ENCODE measurements around the gene CRK. TPM values are rescaled to one million over a fixed set of nuclear protein-coding genes. Genes with fewer than 3 reads are reported as not detected.

CRK gene
- total and polyA plus RNA-seq, 10 of the 15 experiments (the other 5 are each of a cell fraction or from before 2014, with no cell fraction given), result 11.1 to 23.8 (median 20.5) TPM

GRCh38 chr17:1371893-1372590 is 84.0 kb downstream of the CRK start:
- ChIA-PET POLR2A (interaction anchor here (0.7 to 1.8 kb wide), 2 partner anchors 8 to 11 kb away, joined by 5 to 9 read pairs; no protein-coding TSS in a partner anchor), CTCF (interaction anchor here (1.0 to 1.6 kb wide), 8 partner anchors 10 to 144 kb away, joined by 3 to 9 read pairs (median 4); partner anchors contain the start of gene INPP5K), SMC1A (ENCODE audit: uncharacterized antibody, unreplicated experiment) (interaction anchor here (1.3 to 2.5 kb wide), 4 partner anchors 8 to 143 kb away, joined by 3 to 10 read pairs (median 7); no protein-coding TSS in a partner anchor), RAD21 (ENCODE audit: unreplicated experiment) (interaction anchor here (1.6 kb wide), 1 partner anchor 10 kb away, joined by 4 read pairs; no protein-coding TSS in a partner anchor)
- FAIRE-seq, result no peak
- in situ Hi-C loops (cut with MboI), result no loop called here
- Histone ChIP-seq H3K27me3 (replicated peaks in 1 of 2; ENCODE audit: control insufficient read depth in 2 of 2, insufficient read depth in 2 of 2, low read length in 1 of 2) (no peaks in the 10 kb centered on the region), H3K9ac (ENCODE audit: control insufficient read depth, insufficient read depth, low read length) (no peak overlapping the region), H3K27ac (ENCODE audit: control insufficient read depth, insufficient read depth) (no peak overlapping the region), H3K79me2 (ENCODE audit: control insufficient read depth, insufficient read depth, low read length) (peaks cover 95% of the 10 kb centered on the region), H3K4me3 (no peak overlapping the region), H3K4me2 (ENCODE audit: control insufficient read depth, insufficient read depth) (no peak overlapping the region), H3K36me3 (ENCODE audit: control insufficient read depth in 2 of 2, insufficient read depth in 2 of 2, low read length in 1 of 2) (peaks cover 9 to 21% of the 10 kb centered on the region in 2 experiments), H3K9me3 (replicated peaks; ENCODE audit: control insufficient read depth, insufficient read depth, low read length) (no peaks in the 10 kb centered on the region), H2AFZ (ENCODE audit: control insufficient read depth, low read depth, low read length) (no peak overlapping the region), H4K20me1 (ENCODE audit: control insufficient read depth, insufficient read depth) (peaks cover 44% of the 10 kb centered on the region), H3K4me1 (ENCODE audit: control insufficient read depth, insufficient read depth, low read length) (peaks cover 43% of the 10 kb centered on the region)
- 93% methylated on average over 15 of the region's 17 CpGs for WGBS (ENCODE audit: insufficient coverage, insufficient replicate concordance, low lambda C conversion rate, missing lambda C conversion rate)
- no peak for DNase-seq (ENCODE audit: low read depth, low spot score)
- intact Hi-C loops (cut with micrococcal nuclease; ENCODE audit: unreplicated experiment), result no loop called here
- ATAC-seq, result no peak
- no TSS peak for BruUV-seq (replicated peaks)
- TF ChIP-seq USF1 (IDR thresholded peaks at IDR 0.05; ENCODE audit: borderline replicate concordance, extremely low read length, insufficient read depth, low read depth, low read length) (no peak), RBBP5 (conservative IDR thresholded peaks at IDR 0.05) (no peak), FOXK2 (IDR thresholded peaks at IDR 0.05) (no peak), NFYA (IDR thresholded peaks at IDR 0.05; ENCODE audit: borderline replicate concordance, low read depth, low read length) (no peak), IRF3 (IDR thresholded peaks at IDR 0.05) (no peak), GABPA (IDR thresholded peaks at IDR 0.05; ENCODE audit: low read depth) (no peak), MEF2B (IDR thresholded peaks at IDR 0.05; ENCODE audit: partially characterized antibody, poor library complexity, severe bottlenecking) (no peak), RAD21 (IDR thresholded peaks at IDR 0.05; ENCODE audit: insufficient read depth, low read depth, low read length) (no peak), ZBTB11 (CRISPR knock-in tag; IDR thresholded peaks at IDR 0.05) (no peak), MYB (IDR thresholded peaks at IDR 0.05; ENCODE audit: borderline replicate concordance, low read depth, low read length) (no peak), WRNIP1 (IDR thresholded peaks at IDR 0.05; ENCODE audit: borderline replicate concordance, low read depth, low read length) (no peak), NBN (IDR thresholded peaks at IDR 0.05) (no peak), E2F4 (IDR thresholded peaks at IDR 0.05; ENCODE audit: low read depth, low read length) (no peak), POU2F2 (IDR thresholded peaks at IDR 0.05; ENCODE audit: borderline replicate concordance, low read depth, low read length) (no peak), POLR2A (IDR thresholded peaks at IDR 0.05; ENCODE audit: low read depth, low read length) (no peak), NRF1 (conservative IDR thresholded peaks at IDR 0.05; ENCODE audit: low read depth, low read length) (no peak), SREBF2 (IDR thresholded peaks at IDR 0.05; ENCODE audit: low read length) (no peak), NR2C2 (IDR thresholded peaks at IDR 0.05; ENCODE audit: borderline replicate concordance, control insufficient read depth, insufficient read length, low read depth) (no peak)
